Ishikawa (cell line): ENCODE data around the gene P2RX4.

Experiments
- CEBPB ChIP-seq: IDR thresholded peaks from 2 replicates; pipeline ENCODE4 v1.6.1; 2012
- EGR1 ChIP-seq: IDR thresholded peaks from 2 replicates; pipeline ENCODE4 v1.6.1; 2012
- EP300 ChIP-seq: IDR thresholded peaks from 2 replicates; pipeline ENCODE4 v1.6.1; 2012; ENCODE audit warnings: borderline replicate concordance
- FOXM1 ChIP-seq: IDR thresholded peaks from 2 replicates; pipeline ENCODE4 v1.6.1; 2012; ENCODE audit warnings: low read depth, borderline replicate concordance
- NFIC ChIP-seq: IDR thresholded peaks from 2 replicates; pipeline ENCODE4 v1.6.1; 2012
- RAD21 ChIP-seq: IDR thresholded peaks from 2 replicates; pipeline ENCODE4 v1.6.1; 2012; ENCODE audit warnings: low read depth
- TAF1 ChIP-seq: IDR thresholded peaks from 2 replicates; pipeline ENCODE4 v1.6.1; 2012; ENCODE audit warnings: low read depth, mild to moderate bottlenecking
- TCF12 ChIP-seq: IDR thresholded peaks from 2 replicates; pipeline ENCODE4 v1.6.1; 2012; ENCODE audit warnings: low read depth
- TEAD4 ChIP-seq: IDR thresholded peaks from 2 replicates; pipeline ENCODE4 v1.6.1; 2012
- YY1 ChIP-seq: IDR thresholded peaks from 2 replicates; pipeline ENCODE4 v1.6.1; 2012; ENCODE audit warnings: low read depth
- ZBTB7A ChIP-seq: IDR thresholded peaks from 2 replicates; pipeline ENCODE4 v1.6.1; 2012; ENCODE audit warnings: low read depth
- TF ChIP-seq, protein P1 (sequence below): IDR thresholded peaks from 2 replicates; pipeline ENCODE4 v1.6.1; 2012; ENCODE audit warnings: low read depth, mild to moderate bottlenecking
- TF ChIP-seq, protein P2 (sequence below): IDR thresholded peaks from 2 replicates; pipeline ENCODE4 v1.6.1; 2012
- TF ChIP-seq, protein P3 (sequence below): IDR thresholded peaks from 2 replicates; pipeline ENCODE4 v1.6.1; 2012

DNA sequence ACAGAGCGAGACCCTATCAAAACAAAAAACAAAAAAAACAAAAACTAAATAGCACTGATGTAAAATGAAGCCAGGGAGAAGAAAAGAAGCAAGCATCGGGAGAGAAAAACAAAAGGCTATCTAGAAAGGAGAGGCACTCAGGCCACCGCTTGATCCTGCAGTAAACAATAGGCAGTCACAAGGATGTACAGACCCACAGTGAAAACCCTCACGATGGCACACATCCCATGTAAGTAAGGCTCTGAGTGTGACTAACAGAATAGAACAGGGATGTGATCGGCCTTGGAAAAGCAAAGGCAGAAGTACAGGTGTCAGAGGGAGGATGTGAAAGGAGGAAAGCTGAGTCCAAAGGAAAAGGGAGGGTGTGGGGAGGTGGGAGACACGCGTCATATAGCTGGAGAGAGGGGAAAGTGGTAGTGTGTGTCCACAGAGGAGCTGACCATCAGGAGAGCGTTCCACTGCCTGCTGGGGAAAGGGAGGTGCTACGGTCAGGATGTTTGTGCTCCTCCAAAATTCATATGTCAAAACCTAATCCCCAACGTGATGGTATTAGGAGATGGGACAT lies 55.1 kb downstream of the P2RX4 start:
- TF ChIP-seq EP300 = no peak
- TF ChIP-seq, protein P1, sequence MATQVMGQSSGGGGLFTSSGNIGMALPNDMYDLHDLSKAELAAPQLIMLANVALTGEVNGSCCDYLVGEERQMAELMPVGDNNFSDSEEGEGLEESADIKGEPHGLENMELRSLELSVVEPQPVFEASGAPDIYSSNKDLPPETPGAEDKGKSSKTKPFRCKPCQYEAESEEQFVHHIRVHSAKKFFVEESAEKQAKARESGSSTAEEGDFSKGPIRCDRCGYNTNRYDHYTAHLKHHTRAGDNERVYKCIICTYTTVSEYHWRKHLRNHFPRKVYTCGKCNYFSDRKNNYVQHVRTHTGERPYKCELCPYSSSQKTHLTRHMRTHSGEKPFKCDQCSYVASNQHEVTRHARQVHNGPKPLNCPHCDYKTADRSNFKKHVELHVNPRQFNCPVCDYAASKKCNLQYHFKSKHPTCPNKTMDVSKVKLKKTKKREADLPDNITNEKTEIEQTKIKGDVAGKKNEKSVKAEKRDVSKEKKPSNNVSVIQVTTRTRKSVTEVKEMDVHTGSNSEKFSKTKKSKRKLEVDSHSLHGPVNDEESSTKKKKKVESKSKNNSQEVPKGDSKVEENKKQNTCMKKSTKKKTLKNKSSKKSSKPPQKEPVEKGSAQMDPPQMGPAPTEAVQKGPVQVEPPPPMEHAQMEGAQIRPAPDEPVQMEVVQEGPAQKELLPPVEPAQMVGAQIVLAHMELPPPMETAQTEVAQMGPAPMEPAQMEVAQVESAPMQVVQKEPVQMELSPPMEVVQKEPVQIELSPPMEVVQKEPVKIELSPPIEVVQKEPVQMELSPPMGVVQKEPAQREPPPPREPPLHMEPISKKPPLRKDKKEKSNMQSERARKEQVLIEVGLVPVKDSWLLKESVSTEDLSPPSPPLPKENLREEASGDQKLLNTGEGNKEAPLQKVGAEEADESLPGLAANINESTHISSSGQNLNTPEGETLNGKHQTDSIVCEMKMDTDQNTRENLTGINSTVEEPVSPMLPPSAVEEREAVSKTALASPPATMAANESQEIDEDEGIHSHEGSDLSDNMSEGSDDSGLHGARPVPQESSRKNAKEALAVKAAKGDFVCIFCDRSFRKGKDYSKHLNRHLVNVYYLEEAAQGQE = no peak
- TF ChIP-seq YY1 = no peak
- TF ChIP-seq FOXM1 = no peak
- no peak for TF ChIP-seq CEBPB
- TF ChIP-seq, protein P2, sequence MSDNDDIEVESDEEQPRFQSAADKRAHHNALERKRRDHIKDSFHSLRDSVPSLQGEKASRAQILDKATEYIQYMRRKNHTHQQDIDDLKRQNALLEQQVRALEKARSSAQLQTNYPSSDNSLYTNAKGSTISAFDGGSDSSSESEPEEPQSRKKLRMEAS = no peak
- TF ChIP-seq, protein P3, sequence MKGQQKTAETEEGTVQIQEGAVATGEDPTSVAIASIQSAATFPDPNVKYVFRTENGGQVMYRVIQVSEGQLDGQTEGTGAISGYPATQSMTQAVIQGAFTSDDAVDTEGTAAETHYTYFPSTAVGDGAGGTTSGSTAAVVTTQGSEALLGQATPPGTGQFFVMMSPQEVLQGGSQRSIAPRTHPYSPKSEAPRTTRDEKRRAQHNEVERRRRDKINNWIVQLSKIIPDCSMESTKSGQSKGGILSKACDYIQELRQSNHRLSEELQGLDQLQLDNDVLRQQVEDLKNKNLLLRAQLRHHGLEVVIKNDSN = no peak
- TF ChIP-seq ZBTB7A = no peak
- no peak for TF ChIP-seq TAF1
- no peak for TF ChIP-seq NFIC
- no peak for TF ChIP-seq TCF12
- TF ChIP-seq RAD21 = no peak
- no peak for TF ChIP-seq TEAD4
- no peak for TF ChIP-seq EGR1
